Hypothalamus (tissue), 51 donors: Measurements from ENCODE around the gene TMEM187.
A peak's percentile ranks its signal among the peaks of the same experiment; 100 is the strongest.

ENCODE experiments used
- DNase-seq, 51 donors: peaks; one replicate each; lab custom pipeline; 2025; lab: John Stamatoyannopoulos, UW

TMEM187 gene

GRCh38 chrX:153953342-153953830 is 19.2 kb upstream of the TMEM187 start:
- peak in 39 of 51 donors; percentile 4 to 69 (median 36) for DNase-seq

GRCh38 chrX:153953892-153954557 is 18.5 kb upstream of the TMEM187 start:
- DNase-seq: no peak

GRCh38 chrX:153954558-153955227 is 17.9 kb upstream of the TMEM187 start:
- DNase-seq: no peak

DNA sequence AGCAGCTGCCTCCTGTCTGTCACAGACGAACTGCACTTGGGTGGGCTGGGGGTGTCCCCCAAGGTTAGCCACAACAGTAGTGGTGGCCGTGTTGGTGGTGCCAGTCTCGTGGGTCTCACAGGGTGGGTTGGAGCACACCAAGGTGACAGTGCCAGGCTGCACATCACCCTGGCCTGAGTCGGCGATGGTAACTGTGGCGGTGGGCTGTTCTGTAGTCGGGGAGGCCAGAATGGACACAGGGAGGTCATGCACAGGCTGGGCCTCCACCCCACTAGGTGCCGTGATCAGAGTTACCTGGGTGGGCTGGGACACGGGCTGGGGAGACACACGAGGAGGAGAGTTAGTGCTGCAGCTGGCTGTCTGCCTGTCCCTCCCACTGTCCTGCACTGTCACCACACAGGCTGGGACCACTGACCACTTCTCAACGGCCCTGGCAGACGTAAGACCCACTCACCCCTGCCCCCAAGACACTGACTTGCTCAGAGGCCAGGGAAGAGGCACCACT is 17.3 kb upstream of the TMEM187 start:
- DNase-seq: no peak

DNA sequence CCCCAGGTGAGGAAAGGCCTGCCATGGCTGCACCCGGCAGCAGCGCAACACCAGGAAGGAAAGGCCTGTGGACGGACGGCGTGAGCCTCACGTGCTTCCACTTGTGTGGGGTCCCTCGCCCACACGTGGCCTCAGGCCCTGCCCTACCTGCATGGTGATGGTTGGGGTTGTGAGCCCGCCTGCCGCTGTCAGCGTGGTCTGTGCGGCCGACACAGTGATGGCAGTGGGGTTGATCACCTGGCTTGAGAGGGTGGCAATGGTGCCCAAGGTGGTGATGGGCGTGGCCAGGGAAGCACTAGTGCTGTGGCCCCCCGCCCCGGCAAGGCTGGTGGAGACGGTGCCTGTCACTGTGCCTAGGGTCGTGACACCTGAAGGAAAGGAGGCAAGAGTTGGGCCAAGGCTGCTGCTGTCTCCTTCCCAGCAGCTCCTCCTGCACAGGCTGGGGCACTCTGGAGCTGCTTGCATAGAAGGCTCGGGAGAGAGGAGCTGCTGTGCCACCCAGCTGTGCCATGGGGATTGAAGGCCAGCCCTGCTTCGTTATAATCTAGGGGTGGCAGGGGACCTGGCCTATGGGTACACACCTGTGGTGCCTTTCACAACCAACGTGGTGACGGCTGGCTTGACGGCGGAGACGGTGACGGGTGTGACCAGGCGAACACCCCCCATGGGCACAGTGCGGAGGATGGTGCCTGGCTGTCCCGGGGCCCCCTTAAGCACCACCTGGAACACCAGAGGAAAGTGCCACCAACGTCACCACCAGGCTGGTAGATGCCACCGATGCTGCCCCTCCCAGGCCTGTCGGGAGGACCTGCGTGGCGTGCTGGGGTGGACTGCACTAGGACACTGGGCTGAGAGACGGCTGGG is 16.3 kb upstream of the TMEM187 start:
- DNase-seq: no peak

GRCh38 chrX:153957224-153957623 is 15.3 kb upstream of the TMEM187 start:
- no peak for DNase-seq

GRCh38 chrX:153958605-153959004 is 13.9 kb upstream of the TMEM187 start:
- no peak for DNase-seq

DNA sequence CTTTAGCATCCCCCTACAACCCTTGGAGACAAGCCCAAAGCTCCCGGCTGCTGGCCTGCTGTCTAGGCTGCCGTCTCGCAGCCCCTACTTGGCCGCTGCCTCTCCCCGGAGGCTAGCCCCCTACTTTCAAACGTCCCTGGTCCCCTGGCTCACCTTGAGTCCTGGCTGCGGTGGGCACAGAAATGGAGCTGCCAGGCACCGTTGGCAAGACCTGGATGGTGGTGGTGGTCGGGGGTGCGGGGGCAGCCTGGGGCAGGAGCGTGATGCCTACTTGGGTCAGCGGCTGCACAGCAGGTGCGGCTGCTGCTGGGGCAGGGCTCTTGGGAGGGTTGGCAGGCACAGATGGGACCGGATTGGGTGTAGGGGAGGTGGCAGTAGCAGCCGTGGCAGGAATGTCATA is 12.9 kb upstream of the TMEM187 start:
- no peak for DNase-seq

- DNase-seq: no peak
Measured at GRCh38 chrX:153960077-153960476, 12.5 kb upstream of the TMEM187 start.

DNA sequence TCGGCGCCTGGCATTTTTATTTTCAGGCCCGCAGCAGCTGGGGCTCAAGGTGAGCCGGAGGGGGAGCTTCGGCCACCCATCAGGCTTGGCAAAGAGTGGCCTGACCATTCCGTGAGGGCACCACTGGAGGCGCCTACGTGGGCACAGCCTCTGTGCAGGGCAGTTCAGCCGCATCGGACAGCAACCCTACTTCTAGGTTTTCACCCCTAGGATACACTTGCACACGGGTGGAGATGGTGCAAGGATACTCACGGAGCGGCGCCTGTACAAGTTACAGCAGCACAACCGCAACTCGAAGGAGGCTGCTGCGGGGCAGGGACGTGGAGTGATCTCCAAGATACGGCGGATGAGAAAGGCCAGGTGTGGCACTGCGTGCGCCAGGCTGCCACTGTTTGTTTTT is 11.8 kb upstream of the TMEM187 start:
- no peak for DNase-seq

GRCh38 chrX:153961292-153961691 is 11.3 kb upstream of the TMEM187 start:
- no peak for DNase-seq

DNA sequence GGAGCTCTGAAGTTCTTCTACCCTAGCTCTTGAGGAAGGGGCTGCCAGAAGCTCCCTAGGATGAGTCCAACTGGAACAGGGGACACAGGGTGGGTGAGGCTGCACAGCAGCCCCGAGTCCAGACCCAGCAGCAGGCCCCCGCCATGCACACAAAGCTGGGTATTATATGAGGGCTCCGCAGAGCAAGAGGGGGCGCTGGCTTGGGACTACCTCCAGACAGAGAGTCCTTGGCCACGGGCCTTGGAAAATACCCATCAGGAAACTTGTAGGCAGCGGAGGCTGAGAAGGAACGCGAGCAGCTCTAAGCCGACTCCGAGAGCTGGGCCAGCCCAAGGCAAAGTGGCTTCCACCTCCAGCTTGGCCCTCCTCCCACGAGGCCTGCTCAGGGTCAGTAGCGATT is 9.0 kb upstream of the TMEM187 start:
- DNase-seq: peak in 3 of 51 donors; percentile 9 to 12 (median 11)

DNA sequence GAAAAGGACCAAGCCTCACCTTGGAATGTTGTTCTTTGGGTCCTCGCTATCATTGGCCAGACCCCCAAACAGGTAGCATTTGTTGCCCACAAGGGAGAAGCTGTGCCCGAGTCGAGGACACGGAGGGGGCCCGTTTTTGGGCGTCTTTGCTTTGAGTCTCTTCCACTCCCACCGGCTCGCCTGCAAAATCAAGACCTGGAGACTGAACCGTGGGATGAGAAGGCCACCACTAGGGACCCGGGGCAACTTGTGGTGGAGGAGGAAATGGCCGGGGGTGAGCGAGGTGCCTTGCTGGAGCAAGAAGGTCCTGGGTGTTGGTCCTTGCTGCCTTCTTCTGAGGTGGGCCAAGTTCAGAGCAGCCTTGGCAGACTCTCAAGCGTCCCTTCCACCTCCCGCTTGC is 8.4 kb upstream of the TMEM187 start:
- DNase-seq: no peak

DNA sequence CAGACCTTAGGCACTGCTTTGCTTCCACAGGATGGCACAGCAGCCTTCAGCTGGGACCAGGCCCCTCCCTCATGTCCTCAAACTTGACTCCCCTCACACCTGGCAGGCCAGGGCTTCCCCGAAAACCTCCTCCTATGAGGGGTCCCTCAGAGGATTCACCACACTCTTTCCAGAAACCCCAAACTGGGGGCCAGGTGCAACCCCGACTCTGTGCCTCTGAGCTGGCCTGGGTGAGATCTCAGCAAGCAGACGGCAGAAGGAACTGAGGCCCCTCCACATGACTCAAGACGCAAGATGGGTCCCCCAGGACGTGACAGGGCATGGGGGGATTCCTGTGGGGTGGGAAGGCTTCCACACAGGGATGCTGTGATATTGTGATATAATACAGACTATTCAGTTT is 7.1 kb upstream of the TMEM187 start:
- DNase-seq: no peak

- peak in 10 of 51 donors; percentile 10 to 29 (median 20) for DNase-seq
Measured at GRCh38 chrX:153966283-153966688, 6.3 kb upstream of the TMEM187 start.

DNA sequence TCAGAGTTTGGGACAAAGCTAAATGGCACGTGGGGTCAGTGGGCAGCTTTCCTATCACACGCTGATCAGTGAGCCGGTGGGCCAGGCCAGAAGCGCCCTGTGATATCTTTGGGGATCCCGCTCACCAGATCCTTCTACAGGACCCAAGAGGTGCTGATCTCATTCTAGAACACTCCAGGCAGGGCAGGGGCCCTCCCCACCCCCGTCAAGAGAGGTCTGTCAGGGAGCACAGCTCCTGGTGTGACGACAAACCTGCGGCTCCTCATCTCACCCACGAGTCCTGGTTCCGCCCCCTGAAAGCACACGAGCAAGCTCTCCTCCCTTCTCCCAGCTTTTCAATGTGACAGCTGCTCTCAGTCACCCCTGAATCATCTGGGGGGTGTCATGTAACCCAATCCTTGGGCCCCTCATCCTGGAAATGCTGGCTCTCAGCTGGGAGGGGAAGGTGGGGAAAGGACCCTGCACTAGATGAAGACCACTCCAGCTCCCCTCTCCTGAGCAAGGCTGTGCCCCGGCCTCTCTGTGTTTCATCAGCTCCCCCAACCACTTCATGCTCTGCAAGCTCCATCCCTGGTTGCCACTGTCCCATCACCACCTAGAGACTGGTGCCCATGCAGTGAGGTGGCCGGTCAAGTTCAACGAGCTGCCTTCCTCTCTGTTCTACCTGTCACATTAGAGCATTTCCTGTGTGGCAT is 5.6 kb upstream of the TMEM187 start:
- peak in 2 of 51 donors; percentile 17 to 23 for DNase-seq

GRCh38 chrX:153967536-153968224 is 4.9 kb upstream of the TMEM187 start:
- no peak for DNase-seq

GRCh38 chrX:153968255-153968654 is 4.3 kb upstream of the TMEM187 start:
- DNase-seq: no peak

- DNase-seq: peak in 10 of 51 donors; percentile 4 to 34 (median 21)
Measured at GRCh38 chrX:153968754-153969124, 3.8 kb upstream of the TMEM187 start.
